ENCODE data around the gene SAG. TPM values are rescaled to one million over a fixed set of nuclear protein-coding genes. Genes with fewer than 3 reads are reported as not detected.

SAG gene
- total and polyA plus RNA-seq, 2 of the 13 experiments (the other 11 are each of a cell fraction or from before 2014, with no cell fraction given) = not detected

DNA sequence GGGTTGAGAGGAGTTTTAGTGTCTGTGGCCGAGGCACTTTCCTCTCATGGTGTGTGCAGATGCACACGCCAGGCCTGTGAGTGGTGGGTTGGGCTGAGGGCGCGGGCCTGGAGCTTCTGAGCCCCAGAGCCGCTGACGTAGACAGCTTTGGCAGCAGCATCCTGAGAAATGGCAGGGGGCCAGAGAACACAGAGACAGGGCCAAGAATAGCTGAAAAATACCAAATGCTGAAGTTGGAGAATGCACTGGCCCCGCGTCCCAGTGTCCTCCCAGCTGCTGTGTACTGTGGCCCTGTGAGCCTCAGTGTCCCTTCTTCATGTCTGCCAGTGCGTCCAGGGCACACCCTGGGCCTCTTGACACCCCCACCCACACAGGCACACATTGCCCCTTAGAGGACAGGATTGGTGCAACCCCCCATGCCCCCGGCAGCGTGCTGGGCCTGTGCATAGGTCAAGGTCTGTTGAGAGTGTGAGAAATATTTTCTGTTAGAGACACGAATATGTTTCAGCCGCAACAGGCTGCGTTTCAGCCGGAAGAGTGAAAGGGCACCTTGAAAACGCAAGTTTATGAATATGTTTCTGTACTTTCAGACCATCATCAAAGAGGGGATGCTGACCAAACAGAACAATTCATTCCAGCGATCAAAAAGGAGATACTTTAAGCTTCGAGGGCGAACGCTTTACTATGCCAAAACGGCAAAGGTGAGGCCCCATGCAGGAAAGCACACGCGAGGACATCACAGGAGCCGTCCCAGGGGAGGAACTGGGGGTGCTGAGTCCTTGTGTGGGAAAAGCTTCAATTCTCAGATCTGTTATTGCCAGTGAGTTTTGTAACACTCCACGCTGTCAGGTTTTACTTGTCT, 80.3 kb downstream of the SAG start (continued):
- TF ChIP-seq CBX2 (IDR thresholded peaks at IDR 0.05; ENCODE audit: low read depth, low read length) (no peak), CBX2 (CRISPR knock-in tag; IDR thresholded peaks at IDR 0.05; ENCODE audit: low read depth) (no peak), XBP1 (CRISPR knock-in tag; IDR thresholded peaks at IDR 0.05) (no peak), MBD4 (IDR thresholded peaks at IDR 0.05; ENCODE audit: borderline replicate concordance, low read length) (no peak), ZNF713 (CRISPR knock-in tag; IDR thresholded peaks at IDR 0.05) (no peak), ZNF660 (CRISPR knock-in tag; IDR thresholded peaks at IDR 0.05; ENCODE audit: borderline replicate concordance, low read depth) (no peak), ELF4 (CRISPR knock-in tag; IDR thresholded peaks at IDR 0.05; ENCODE audit: borderline replicate concordance) (no peak), ZNF138 (CRISPR knock-in tag; IDR thresholded peaks at IDR 0.05; ENCODE audit: low read depth) (no peak), TRIM24 (CRISPR knock-in tag; IDR thresholded peaks at IDR 0.05) (peak; percentile 46; the same call in 1 of the 2 replicates), HIVEP1 (CRISPR knock-in tag; IDR thresholded peaks at IDR 0.05) (no peak), PAWR (CRISPR knock-in tag; IDR thresholded peaks at IDR 0.05; ENCODE audit: borderline replicate concordance) (no peak), ASH2L (IDR thresholded peaks at IDR 0.05; ENCODE audit: insufficient read length, low read depth, low read length) (peak; percentile 99), FOXM1 (CRISPR knock-in tag; IDR thresholded peaks at IDR 0.05) (no peak), ZNF143 (CRISPR knock-in tag; IDR thresholded peaks at IDR 0.05) (no peak), ZNF549 (CRISPR knock-in tag; IDR thresholded peaks at IDR 0.05) (no peak), SMAD1 (CRISPR knock-in tag; IDR thresholded peaks at IDR 0.05; ENCODE audit: borderline replicate concordance, low read depth) (no peak)
- TF ChIP-seq, protein P1, sequence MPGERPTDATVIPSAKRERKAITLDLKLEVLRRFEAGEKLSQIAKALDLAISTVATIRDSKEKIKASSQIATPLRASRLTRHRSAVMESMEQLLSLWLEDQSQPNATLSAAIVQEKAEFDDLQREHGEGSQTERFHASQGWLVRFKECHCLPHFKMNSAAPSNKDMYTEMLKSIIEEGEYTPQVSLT (CRISPR knock-in tag; IDR thresholded peaks at IDR 0.05; ENCODE audit: borderline replicate concordance, low read depth) = no peak; the same call in 1 of the 2 replicates
- TF ChIP-seq, protein P2, sequence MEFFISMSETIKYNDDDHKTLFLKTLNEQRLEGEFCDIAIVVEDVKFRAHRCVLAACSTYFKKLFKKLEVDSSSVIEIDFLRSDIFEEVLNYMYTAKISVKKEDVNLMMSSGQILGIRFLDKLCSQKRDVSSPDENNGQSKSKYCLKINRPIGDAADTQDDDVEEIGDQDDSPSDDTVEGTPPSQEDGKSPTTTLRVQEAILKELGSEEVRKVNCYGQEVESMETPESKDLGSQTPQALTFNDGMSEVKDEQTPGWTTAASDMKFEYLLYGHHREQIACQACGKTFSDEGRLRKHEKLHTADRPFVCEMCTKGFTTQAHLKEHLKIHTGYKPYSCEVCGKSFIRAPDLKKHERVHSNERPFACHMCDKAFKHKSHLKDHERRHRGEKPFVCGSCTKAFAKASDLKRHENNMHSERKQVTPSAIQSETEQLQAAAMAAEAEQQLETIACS (CRISPR knock-in tag; IDR thresholded peaks at IDR 0.05) = no peak
- TF ChIP-seq, protein P3, sequence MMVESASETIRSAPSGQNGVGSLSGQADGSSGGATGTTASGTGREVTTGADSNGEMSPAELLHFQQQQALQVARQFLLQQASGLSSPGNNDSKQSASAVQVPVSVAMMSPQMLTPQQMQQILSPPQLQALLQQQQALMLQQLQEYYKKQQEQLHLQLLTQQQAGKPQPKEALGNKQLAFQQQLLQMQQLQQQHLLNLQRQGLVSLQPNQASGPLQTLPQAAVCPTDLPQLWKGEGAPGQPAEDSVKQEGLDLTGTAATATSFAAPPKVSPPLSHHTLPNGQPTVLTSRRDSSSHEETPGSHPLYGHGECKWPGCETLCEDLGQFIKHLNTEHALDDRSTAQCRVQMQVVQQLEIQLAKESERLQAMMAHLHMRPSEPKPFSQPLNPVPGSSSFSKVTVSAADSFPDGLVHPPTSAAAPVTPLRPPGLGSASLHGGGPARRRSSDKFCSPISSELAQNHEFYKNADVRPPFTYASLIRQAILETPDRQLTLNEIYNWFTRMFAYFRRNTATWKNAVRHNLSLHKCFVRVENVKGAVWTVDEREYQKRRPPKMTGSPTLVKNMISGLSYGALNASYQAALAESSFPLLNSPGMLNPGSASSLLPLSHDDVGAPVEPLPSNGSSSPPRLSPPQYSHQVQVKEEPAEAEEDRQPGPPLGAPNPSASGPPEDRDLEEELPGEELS (CRISPR knock-in tag; IDR thresholded peaks at IDR 0.05) = peak; percentile 59
- TF ChIP-seq, protein P4, sequence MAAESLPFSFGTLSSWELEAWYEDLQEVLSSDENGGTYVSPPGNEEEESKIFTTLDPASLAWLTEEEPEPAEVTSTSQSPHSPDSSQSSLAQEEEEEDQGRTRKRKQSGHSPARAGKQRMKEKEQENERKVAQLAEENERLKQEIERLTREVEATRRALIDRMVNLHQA (CRISPR knock-in tag; IDR thresholded peaks at IDR 0.05) = no peak
- TF ChIP-seq, protein P5, sequence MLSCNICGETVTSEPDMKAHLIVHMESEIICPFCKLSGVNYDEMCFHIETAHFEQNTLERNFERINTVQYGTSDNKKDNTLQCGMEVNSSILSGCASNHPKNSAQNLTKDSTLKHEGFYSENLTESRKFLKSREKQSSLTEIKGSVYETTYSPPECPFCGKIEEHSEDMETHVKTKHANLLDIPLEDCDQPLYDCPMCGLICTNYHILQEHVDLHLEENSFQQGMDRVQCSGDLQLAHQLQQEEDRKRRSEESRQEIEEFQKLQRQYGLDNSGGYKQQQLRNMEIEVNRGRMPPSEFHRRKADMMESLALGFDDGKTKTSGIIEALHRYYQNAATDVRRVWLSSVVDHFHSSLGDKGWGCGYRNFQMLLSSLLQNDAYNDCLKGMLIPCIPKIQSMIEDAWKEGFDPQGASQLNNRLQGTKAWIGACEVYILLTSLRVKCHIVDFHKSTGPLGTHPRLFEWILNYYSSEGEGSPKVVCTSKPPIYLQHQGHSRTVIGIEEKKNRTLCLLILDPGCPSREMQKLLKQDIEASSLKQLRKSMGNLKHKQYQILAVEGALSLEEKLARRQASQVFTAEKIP (CRISPR knock-in tag; IDR thresholded peaks at IDR 0.05; ENCODE audit: borderline replicate concordance) = no peak
- TF ChIP-seq, protein P6, sequence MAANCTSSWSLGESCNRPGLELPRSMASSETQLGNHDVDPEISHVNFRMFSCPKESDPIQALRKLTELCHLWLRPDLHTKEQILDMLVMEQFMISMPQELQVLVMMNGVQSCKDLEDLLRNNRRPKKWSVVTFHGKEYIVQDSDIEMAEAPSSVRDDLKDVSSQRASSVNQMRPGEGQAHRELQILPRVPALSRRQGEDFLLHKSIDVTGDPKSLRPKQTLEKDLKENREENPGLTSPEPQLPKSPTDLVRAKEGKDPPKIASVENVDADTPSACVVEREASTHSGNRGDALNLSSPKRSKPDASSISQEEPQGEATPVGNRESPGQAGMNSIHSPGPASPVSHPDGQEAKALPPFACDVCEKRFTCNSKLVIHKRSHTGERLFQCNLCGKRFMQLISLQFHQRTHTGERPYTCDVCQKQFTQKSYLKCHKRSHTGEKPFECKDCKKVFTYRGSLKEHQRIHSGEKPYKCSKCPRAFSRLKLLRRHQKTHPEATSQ (CRISPR knock-in tag; IDR thresholded peaks at IDR 0.05; ENCODE audit: borderline replicate concordance) = 0 out of 2 replicates have a peak, but pooled peaks have one; percentile 20
